IMR-90 (cell line): Measurements from ENCODE around the gene GSTK1. TPM values are rescaled to one million over a fixed set of nuclear protein-coding genes. Genes with fewer than 3 reads are reported as not detected.

Experiments used
- ELK1 ChIP-seq: fragments of 150-350 bp; IDR thresholded peaks from 2 replicates; pipeline ENCODE4 v1.6.1; 2016; ENCODE audit warnings: low read depth, mild to moderate bottlenecking, low read length, moderate library complexity, borderline replicate concordance
- MAFK ChIP-seq: IDR thresholded peaks from 2 replicates; pipeline ENCODE4 v1.6.1; 2012; ENCODE audit warnings: low read depth, low read length, improper control_type of control experiment
- MAZ ChIP-seq: IDR thresholded peaks from 2 replicates; pipeline ENCODE4 v1.6.1; 2012; ENCODE audit warnings: low read depth, mild to moderate bottlenecking, low read length, improper control_type of control experiment, moderate library complexity, borderline replicate concordance
- MXI1 ChIP-seq: IDR thresholded peaks from 2 replicates; pipeline ENCODE4 v1.6.1; 2012; ENCODE audit warnings: low read depth, mild to moderate bottlenecking, low read length, moderate library complexity, borderline replicate concordance
- NFE2L2 ChIP-seq: fragments of 150-350 bp; IDR thresholded peaks from 2 replicates; pipeline ENCODE4 v1.6.1; 2016; ENCODE audit warnings: low read depth, mild to moderate bottlenecking, low read length
- RAD21 ChIP-seq: IDR thresholded peaks from 2 replicates; pipeline ENCODE4 v1.6.1; 2012; ENCODE audit warnings: low read length, improper control_type of control experiment
- RFX5 ChIP-seq: IDR thresholded peaks from 2 replicates; pipeline ENCODE4 v1.8.0; 2012; ENCODE audit warnings: low read depth, mild to moderate bottlenecking, low read length, moderate library complexity
- polyA plus RNA-seq, 3 experiments: library from polyadenylated mRNA; depleted of rRNA; stranded (reverse); fragments of >200 nt; gene quantifications; 2 replicates each; pipeline ENCODE4 v1.2.3, GENCODE V29; 2012; ENCODE audit warnings: low replicate concordance in 1 of 3
- total RNA-seq: library from RNA; depleted of rRNA; stranded (reverse); fragments of >200 nt; gene quantifications from 2 replicates; pipeline ENCODE4 v1.2.3, GENCODE V29; 2012

Gene GSTK1
- total and polyA plus RNA-seq, 2 of the 4 experiments (the other 2 are of a cell fraction) = 64.9 to 111 TPM

- TF ChIP-seq ELK1 (no peak), MAZ (peak; percentile 70; the same call in 1 of the 2 replicates), RFX5 (no peak), RAD21 (peak; percentile 20; the same call in 1 of the 2 replicates), NFE2L2 (no peak), MXI1 (no peak; the same call in 1 of the 2 replicates), MAFK (no peak)
Observed at GRCh38 chr7:143287935-143288826, 24.9 kb downstream of the GSTK1 start, which contains the start of gene CASP2 (continued).
